ENCODE measurements around the gene ADARB2. TPM values are rescaled to one million over a fixed set of nuclear protein-coding genes. Genes with fewer than 3 reads are reported as not detected.

Gene ADARB2
- polyA plus RNA-seq, 3 donors, result not detected

- no peak overlapping the region for H3K27ac Mint-ChIP-seq
- no peak overlapping the region for H3K4me3 Mint-ChIP-seq
- Histone ChIP-seq H2AFZ (ENCODE audit: insufficient read depth, low read depth, low read length, poor library complexity, severe bottlenecking) (no peak overlapping the region), H3K79me2 (ENCODE audit: insufficient read depth, low read length) (no peaks in the 10 kb centered on the region), H3K4me3 (replicated peaks in 1 of 3; ENCODE audit: low read depth in 2 of 3, low read length in 3 of 3) (no peak overlapping the region), H3K4me2 (replicated peaks; ENCODE audit: extremely low read depth, low read length, poor library complexity, severe bottlenecking) (no peak overlapping the region), H4K20me1 (ENCODE audit: insufficient read depth, low read length) (no peaks in the 10 kb centered on the region), H3K4me1 (ENCODE audit: control insufficient read depth in 1 of 2, insufficient read depth in 2 of 2, low read length in 2 of 2) (no peaks in the 10 kb centered on the region), H3K9me3 (replicated peaks in 1 of 2; ENCODE audit: control insufficient read depth in 1 of 2, insufficient read depth in 1 of 2, low read length in 2 of 2) (no peaks in the 10 kb centered on the region), H3K9ac (ENCODE audit: insufficient read depth, low read length, poor library complexity, severe bottlenecking) (no peak overlapping the region), H3K27me3 (ENCODE audit: control insufficient read depth in 2 of 2, insufficient read depth in 2 of 2, low read length in 2 of 2) (no peaks in the 10 kb centered on the region), H3K36me3 (replicated peaks in 1 of 2; ENCODE audit: control insufficient read depth in 1 of 2, insufficient read depth in 2 of 2, low read length in 2 of 2) (no peaks in the 10 kb centered on the region), H3K27ac (ENCODE audit: low read depth in 1 of 2, low read length in 2 of 2) (no peak overlapping the region)
- no peaks in the 10 kb centered on the region for H3K4me1 Mint-ChIP-seq
- no peak for TF ChIP-seq CTCF (IDR thresholded peaks at IDR 0.05)
- H3K27me3 Mint-ChIP-seq (ENCODE audit: low read depth in 3 of 3), result peaks cover 1 to 9% (median 6%) of the 10 kb centered on the region in 3 donors
- intact Hi-C loops (cut with micrococcal nuclease), result no loop called here
- 94% methylated on average over 24 of the region's 25 CpGs for WGBS (ENCODE audit: insufficient coverage)
- DNase-seq, result no peak
- no peaks in the 10 kb centered on the region for H3K36me3 Mint-ChIP-seq
- H3K9me3 Mint-ChIP-seq, result no peaks in the 10 kb centered on the region
Observed at GRCh38 chr10:1160561-1161314, 576.6 kb downstream of the ADARB2 start.

GRCh38 chr10:1159131-1160061 is 577.9 kb downstream of the ADARB2 start:
- intact Hi-C loops (cut with micrococcal nuclease), result no loop called here
- H3K27ac Mint-ChIP-seq, result no peak overlapping the region
- WGBS (ENCODE audit: insufficient coverage), result 87% methylated on average over 58 of the region's 59 CpGs

More at GRCh38 chr10:1159131-1160061, 577.9 kb downstream of the ADARB2 start:
- H3K27me3 ChIP-seq (ENCODE audit: control insufficient read depth in 2 of 2, insufficient read depth in 2 of 2, low read length in 2 of 2), result no peaks in the 10 kb centered on the region
- no peaks in the 10 kb centered on the region for H4K20me1 ChIP-seq (ENCODE audit: insufficient read depth, low read length)
- H3K36me3 ChIP-seq (replicated peaks in 1 of 2; ENCODE audit: control insufficient read depth in 1 of 2, insufficient read depth in 2 of 2, low read length in 2 of 2), result no peaks in the 10 kb centered on the region
- DNase-seq, result peak in 2 of 3 donors; percentile 60 to 69
- H2AFZ ChIP-seq (ENCODE audit: insufficient read depth, low read depth, low read length, poor library complexity, severe bottlenecking), result no peak overlapping the region
- no peaks in the 10 kb centered on the region for H3K9me3 ChIP-seq (replicated peaks in 1 of 2; ENCODE audit: control insufficient read depth in 1 of 2, insufficient read depth in 1 of 2, low read length in 2 of 2)
- no peak for TF ChIP-seq CTCF (IDR thresholded peaks at IDR 0.05)
- H3K4me3 ChIP-seq (replicated peaks in 1 of 3; ENCODE audit: low read depth in 2 of 3, low read length in 3 of 3), result no peak overlapping the region
- no peaks in the 10 kb centered on the region for H3K4me1 ChIP-seq (ENCODE audit: control insufficient read depth in 1 of 2, insufficient read depth in 2 of 2, low read length in 2 of 2)
- peaks cover 1 to 11% (median 6%) of the 10 kb centered on the region in 3 donors for H3K27me3 Mint-ChIP-seq (ENCODE audit: low read depth in 3 of 3)
- no peaks in the 10 kb centered on the region for H3K36me3 Mint-ChIP-seq
- H3K27ac ChIP-seq (ENCODE audit: low read depth in 1 of 2, low read length in 2 of 2), result no peak overlapping the region
- H3K4me2 ChIP-seq (replicated peaks; ENCODE audit: extremely low read depth, low read length, poor library complexity, severe bottlenecking), result no peak overlapping the region
- no peaks in the 10 kb centered on the region for H3K9me3 Mint-ChIP-seq
- H3K4me3 Mint-ChIP-seq, result no peak overlapping the region
- H3K4me1 Mint-ChIP-seq, result no peaks in the 10 kb centered on the region
- no peak overlapping the region for H3K9ac ChIP-seq (ENCODE audit: insufficient read depth, low read length, poor library complexity, severe bottlenecking)
- H3K79me2 ChIP-seq (ENCODE audit: insufficient read depth, low read length), result no peaks in the 10 kb centered on the region
